SK-N-MC (cell line): ENCODE results near the gene SPATA3.

Source experiments
- EZH2 ChIP-seq: fragments of 200-600 bp; sonication (generic); IDR thresholded peaks from one replicate; pipeline ENCODE4 v1.6.1; 2017; ENCODE audit warnings: antibody characterized with exemption
- FOXP2 ChIP-seq: optimal IDR thresholded peaks from 2 replicates; pipeline ENCODE3; 2011; ENCODE audit warnings: mild to moderate bottlenecking, moderate library complexity; ENCODE audit not compliant: insufficient read depth; ENCODE audit errors: extremely low read length, control extremely low read depth
- POLR2AphosphoS5 ChIP-seq: IDR thresholded peaks from 2 replicates; pipeline ENCODE4 v1.6.1; 2012; ENCODE audit warnings: mild to moderate bottlenecking, low read depth, low read length, borderline replicate concordance

GRCh38 chr2:230951396-230951795, 44.5 kb upstream of the SPATA3 start:
- TF ChIP-seq FOXP2 (no peak), POLR2AphosphoS5 (no peak), EZH2 (no peak)
